ENCODE results near the gene PTPN5.
"Not testable (repeated sequence)": the region's sequence is repeated elsewhere in the genome, so short reads cannot be mapped to it uniquely, and the experiment has no call there.

PTPN5 gene

DNA sequence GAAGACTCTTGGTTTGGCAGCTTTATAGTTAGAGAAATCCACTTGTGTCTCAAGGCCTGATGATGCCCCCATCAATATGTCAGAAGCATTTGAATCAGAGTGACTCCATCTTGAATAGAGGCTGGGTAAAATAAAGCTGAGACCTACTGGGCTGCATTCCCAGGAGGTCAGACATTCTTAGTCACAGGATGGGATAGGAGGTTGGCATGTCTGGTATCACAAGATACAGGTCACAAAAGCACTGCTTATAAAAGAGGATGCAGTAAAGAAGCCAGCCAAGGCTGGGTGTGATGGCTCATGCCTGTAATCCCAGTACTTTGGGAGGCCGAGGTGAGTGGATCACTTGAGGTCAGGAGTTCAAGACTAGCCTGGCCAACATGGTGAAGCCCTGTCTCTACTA is 109.6 kb downstream of the PTPN5 start:
- DNase-seq (ENCODE audit: low read depth), result not testable (repeated sequence)

Measured in stimulated activated CD4-positive, alpha-beta T cell treated with anti-CD3 and anti-CD28 coated beads, Interleukin-2, amount 100 ng/mL, for 4 hours (primary cell).